LNCaP clone FGC (cell line): ENCODE measurements around the gene ANXA1.

ENCODE experiments used
- DNase-seq: peaks from one replicate; pipeline ENCODE4 v3.0.0-alpha.2; 2011; ENCODE audit warnings: low read depth
- H3K4me3 ChIP-seq: 2 replicates; pipeline ENCODE4 v1.5.1; 2011; ENCODE audit warnings: mild to moderate bottlenecking, low read depth, low read length, control low read depth
- CTCF ChIP-seq: IDR thresholded peaks from 2 replicates; pipeline ENCODE4 v1.5.1; 2012; ENCODE audit warnings: mild to moderate bottlenecking; ENCODE audit not compliant: control insufficient read depth, insufficient read depth; ENCODE audit errors: extremely low read depth

The ANXA1 gene

DNA sequence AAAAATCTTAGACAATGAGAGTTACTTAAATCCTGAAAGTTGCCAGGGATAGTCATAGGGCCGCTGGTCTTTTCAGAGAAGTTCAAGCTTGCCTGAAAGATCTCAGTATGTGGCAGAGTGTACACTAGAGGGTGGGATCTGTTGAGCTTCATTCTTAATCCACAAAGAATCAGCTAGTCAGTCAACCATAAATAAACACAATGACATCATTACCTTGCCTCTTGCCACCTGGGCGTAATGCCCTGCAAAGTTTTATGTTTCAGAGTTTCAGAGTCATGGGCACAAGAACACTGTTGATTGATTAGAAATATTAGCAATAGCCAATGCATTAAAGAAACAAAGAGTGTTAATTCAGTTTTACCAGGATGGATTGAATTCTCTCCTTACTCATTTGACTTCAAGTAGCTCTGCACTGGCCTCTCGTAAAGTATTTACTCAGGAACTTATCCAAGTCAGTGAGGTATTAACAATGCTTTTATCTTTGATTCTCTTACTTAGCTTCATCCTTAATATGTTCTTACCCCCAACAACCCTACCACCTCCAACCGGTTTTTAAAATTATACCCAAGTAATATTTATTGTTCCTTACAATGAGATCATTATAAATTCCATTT, 14.3 kb upstream of the ANXA1 start:
- DNase-seq, result peak; percentile 45
- no peak overlapping the region for H3K4me3 ChIP-seq
- TF ChIP-seq CTCF, result no peak

DNA sequence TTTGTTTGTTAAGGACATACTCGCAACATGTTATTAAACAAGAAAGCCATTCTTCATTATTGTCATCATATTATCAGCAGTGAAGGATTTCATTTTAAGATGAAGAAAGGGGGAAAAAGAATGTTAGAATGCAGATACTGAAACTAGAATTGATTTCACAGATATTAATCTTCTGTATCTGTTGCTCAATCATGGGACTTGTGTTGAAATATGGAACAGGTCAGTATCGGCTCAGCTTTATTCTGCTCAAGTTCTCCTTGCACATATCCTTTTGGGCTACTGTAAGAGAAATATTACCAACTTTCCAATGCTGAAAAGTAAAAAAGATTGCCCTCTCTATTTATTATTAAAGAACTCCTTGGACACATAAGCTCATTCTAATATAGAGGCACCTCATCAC, 13.8 kb upstream of the ANXA1 start:
- TF ChIP-seq CTCF, result no peak
- no peak overlapping the region for H3K4me3 ChIP-seq
- DNase-seq, result no peak

DNA sequence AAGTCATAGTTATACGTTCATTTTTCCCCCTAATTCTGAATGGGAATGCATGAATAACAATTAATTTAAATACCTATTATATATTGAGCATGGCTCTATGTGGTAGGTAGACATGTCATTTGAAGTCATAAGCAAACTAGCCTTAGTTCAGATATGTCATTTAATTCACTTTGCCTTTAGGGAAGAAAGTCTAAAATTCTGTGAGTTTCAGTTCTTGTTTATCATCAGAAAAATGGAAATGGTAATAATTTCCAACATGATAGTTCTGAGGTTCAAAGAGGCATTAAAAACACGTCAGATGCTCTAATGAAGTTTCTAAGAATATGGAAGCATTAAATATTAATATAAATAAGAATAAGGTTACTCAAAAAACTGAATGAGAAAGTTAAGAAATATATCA, 13.1 kb upstream of the ANXA1 start:
- TF ChIP-seq CTCF, result no peak
- no peak overlapping the region for H3K4me3 ChIP-seq
- DNase-seq, result no peak

- DNase-seq, result no peak
- H3K4me3 ChIP-seq, result no peak overlapping the region
- no peak for TF ChIP-seq CTCF
Measured at GRCh38 chr9:73141282-73141681, 10.4 kb upstream of the ANXA1 start.

- H3K4me3 ChIP-seq, result no peak overlapping the region
- TF ChIP-seq CTCF, result no peak
- no peak for DNase-seq
Measured at GRCh38 chr9:73143711-73144328, 7.8 kb upstream of the ANXA1 start.

DNA sequence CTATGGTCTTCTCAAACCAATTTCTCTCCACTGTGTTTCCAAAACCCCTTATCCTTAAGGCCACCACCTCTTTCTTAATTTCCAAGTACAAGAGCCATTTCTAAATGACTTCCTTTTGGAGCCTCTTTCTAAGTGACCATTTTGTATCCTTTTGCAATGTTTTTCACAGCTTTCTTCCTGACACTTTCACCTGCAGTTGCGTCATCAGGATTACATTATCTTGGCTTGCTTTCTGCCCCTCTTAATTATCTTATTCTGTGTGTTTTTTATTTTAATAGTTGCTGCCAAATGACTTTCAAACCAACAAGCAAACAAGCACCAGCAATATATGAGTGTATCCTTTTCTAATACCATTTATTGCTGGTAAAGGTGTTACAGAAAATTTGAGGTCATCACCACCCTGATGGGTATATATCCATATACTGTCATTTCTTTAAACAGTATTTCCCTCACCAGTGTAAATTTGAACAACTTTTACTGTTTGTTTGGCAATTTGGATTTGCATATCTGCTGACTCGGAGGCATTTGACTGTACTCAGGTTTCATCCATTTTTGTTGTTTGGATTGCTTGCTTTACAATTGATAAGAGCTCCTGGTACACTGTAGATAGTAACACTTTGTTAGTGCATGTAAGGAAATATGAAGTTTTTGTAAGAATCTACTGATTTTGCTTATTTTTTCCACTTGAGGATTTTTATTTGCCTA, 5.4 kb upstream of the ANXA1 start:
- peak; percentile 28 for DNase-seq

More for the DNA sequence above, 5.4 kb upstream of the ANXA1 start:
- H3K4me3 ChIP-seq, result no peak overlapping the region
- TF ChIP-seq CTCF, result no peak
